GM12878 (cell line): Measurements from ENCODE around the gene SRSF3. TPM values are rescaled to one million over a fixed set of nuclear protein-coding genes. Genes with fewer than 3 reads are reported as not detected.

ENCODE experiments used
- ATAC-seq: fragments of 200-7000 bp; cut with Tn5 transposase; 3 replicates; pipeline ENCODE4 v1.9.1; 2020; ENCODE audit warnings: mild to moderate bottlenecking, moderate library complexity
- BruUV-seq: library from RNA; stranded (reverse); fragments of 400-500 nt; replicated peaks from 2 replicates; lab custom pipeline; 2021; lab: Mats Ljungman, UMichigan
- CTCF ChIA-PET: fragments of 300-600 bp; sonication (Branson Sonifier 250); formaldehyde crosslinking; extraction: SDS; loops from one replicate; lab custom pipeline; 2021; ENCODE audit warnings: inconsistent platforms; lab: Yijun Ruan, JAX
- POLR2A ChIA-PET: fragments of 350-600 bp; formaldehyde crosslinking; extraction: SDS; loops from one replicate; lab custom pipeline; 2021; ENCODE audit warnings: inconsistent platforms; lab: Charles Lee
- RAD21 ChIA-PET: fragments of 300-600 bp; sonication (Branson Sonifier 250); formaldehyde crosslinking; loops from one replicate; lab custom pipeline; 2023; ENCODE audit warnings: antibody characterized with exemption; ENCODE audit not compliant: unreplicated experiment; lab: Charles Lee
- SMC1A ChIA-PET: fragments of 300-600 bp; sonication (Branson Sonifier 250); formaldehyde crosslinking; loops from one replicate; lab custom pipeline; 2023; ENCODE audit not compliant: unreplicated experiment, uncharacterized antibody; lab: Charles Lee
- DNase-seq: peaks from one replicate; pipeline ENCODE4 v3.0.0-alpha.2; 2011; ENCODE audit warnings: low read depth, low spot score
- FAIRE-seq: peaks from 3 replicates; lab custom pipeline; 2011; peaks lifted over from hg19 to GRCh38; lab: Jason Lieb, UNC
- H2AFZ ChIP-seq: 2 replicates; pipeline ENCODE4 v1.6.0; 2011; ENCODE audit warnings: low read depth, low read length, control low read depth; ENCODE audit not compliant: control insufficient read depth
- H3K27ac ChIP-seq: 2 replicates; pipeline ENCODE4 v1.5.1; 2011; ENCODE audit warnings: control low read depth; ENCODE audit not compliant: control insufficient read depth, insufficient read depth
- H3K27me3 ChIP-seq, 2 experiments: replicated peaks in 1 of 2; 2 replicates each; pipeline versions ENCODE4 v1.6.0 to v1.6.1; 2011; ENCODE audit warnings: low read length in 1 of 2; ENCODE audit not compliant: control insufficient read depth in 2 of 2, insufficient read depth in 2 of 2
- H3K36me3 ChIP-seq, 2 experiments: 2 replicates each; pipeline ENCODE4 v1.5.1; 2011; ENCODE audit warnings: low read length in 1 of 2; ENCODE audit not compliant: control insufficient read depth in 2 of 2, insufficient read depth in 2 of 2
- H3K4me1 ChIP-seq: 2 replicates; pipeline ENCODE4 v1.6.1; 2011; ENCODE audit warnings: mild to moderate bottlenecking, low read length, moderate library complexity, mixed read lengths; ENCODE audit not compliant: control insufficient read depth, insufficient read depth
- H3K4me2 ChIP-seq: 2 replicates; pipeline ENCODE4 v1.6.0; 2011; ENCODE audit warnings: control low read depth; ENCODE audit not compliant: control insufficient read depth, insufficient read depth
- H3K4me3 ChIP-seq: fragments of 200-600 bp; sonication (generic); 2 replicates; pipeline ENCODE4 v1.5.1; 2016
- H3K79me2 ChIP-seq: 2 replicates; pipeline ENCODE4 v1.6.0; 2011; ENCODE audit warnings: low read length; ENCODE audit not compliant: control insufficient read depth, insufficient read depth
- H3K9ac ChIP-seq: 2 replicates; pipeline ENCODE4 v1.8.0; 2011; ENCODE audit warnings: low read length, control low read depth, mixed read lengths; ENCODE audit not compliant: control insufficient read depth, insufficient read depth
- H3K9me3 ChIP-seq: replicated peaks from 3 replicates; pipeline ENCODE4 v1.5.1; 2011; ENCODE audit warnings: mild to moderate bottlenecking, low read length; ENCODE audit not compliant: control insufficient read depth, insufficient read depth
- H4K20me1 ChIP-seq: 2 replicates; pipeline ENCODE4 v1.6.0; 2011; ENCODE audit not compliant: control insufficient read depth, insufficient read depth
- BHLHE40 ChIP-seq, 2 experiments: fragments of 450-650 bp in 1 of 2; IDR thresholded peaks; 2 replicates each; pipeline ENCODE4 v1.6.1; 2011 to 2017; ENCODE audit warnings: low read depth in 2 of 2, borderline replicate concordance in 1 of 2, improper control_type of control experiment in 1 of 2, low read length in 1 of 2, mild to moderate bottlenecking in 1 of 2
- CHD2 ChIP-seq: IDR thresholded peaks from 2 replicates; pipeline ENCODE4 v1.6.1; 2011; ENCODE audit warnings: low read depth, low read length, improper control_type of control experiment, borderline replicate concordance
- HDGF ChIP-seq: fragments of 450-650 bp; IDR thresholded peaks from 2 replicates; pipeline ENCODE4 v1.6.1; 2016; ENCODE audit warnings: antibody characterized with exemption
- MTA2 ChIP-seq: fragments of 450-650 bp; IDR thresholded peaks from 2 replicates; pipeline ENCODE4 v1.6.1; 2016; ENCODE audit warnings: low read depth, mild to moderate bottlenecking, moderate library complexity
- RAD51 ChIP-seq: fragments of 450-650 bp; IDR thresholded peaks from 2 replicates; pipeline ENCODE4 v1.6.1; 2016; ENCODE audit warnings: moderate library complexity, mild to moderate bottlenecking, inconsistent platforms
- STAT3 ChIP-seq: IDR thresholded peaks from 2 replicates; pipeline ENCODE4 v1.6.1; 2011; ENCODE audit warnings: low read depth, low read length, improper control_type of control experiment
- SUZ12 ChIP-seq: fragments of 200-600 bp; sonication (generic); IDR thresholded peaks from one replicate; pipeline ENCODE4 v1.6.1; 2018; ENCODE audit warnings: antibody characterized with exemption, mild to moderate bottlenecking; ENCODE audit not compliant: unreplicated experiment
- YBX1 ChIP-seq: fragments of 450-650 bp; IDR thresholded peaks from 2 replicates; pipeline ENCODE4 v1.6.1; 2016; ENCODE audit warnings: antibody characterized with exemption
- ZNF207 ChIP-seq: fragments of 450-650 bp; IDR thresholded peaks from 2 replicates; pipeline ENCODE4 v1.6.1; 2014; ENCODE audit warnings: antibody characterized with exemption, mild to moderate bottlenecking, borderline replicate concordance
- WGBS: methylation state at CpG from one replicate; pipeline ENCODE4 v1.1.6; 2016; ENCODE audit warnings: low lambda C conversion rate; ENCODE audit not compliant: insufficient replicate concordance, insufficient coverage; ENCODE audit errors: missing lambda C conversion rate; 5-methylcytosine and 5-hydroxymethylcytosine counted together
- in situ Hi-C: fragments of 300-500 bp; cut with MboI; formaldehyde crosslinking; loops from 9 replicates; pipeline ENCODE4 v1.14.3; 2018; ENCODE audit warnings: mixed read lengths
- intact Hi-C: fragments of 100-400 bp; cut with micrococcal nuclease; formaldehyde crosslinking; loops from one replicate; pipeline ENCODE4 v1.14.2; 2022; ENCODE audit not compliant: unreplicated experiment
- polyA plus RNA-seq, 11 experiments: library from polyadenylated mRNA; depleted of rRNA in 4 of 11; unstranded in 6 of 11; stranded (reverse) in 5 of 11; fragments of >200 nt; fragmentation: Nextera tagmentation in 4 of 11; fragmentation: Illumina TruSeq in 1 of 11; extraction: Ambion mirVana in 4 of 11; extraction: Trizol in 1 of 11; gene quantifications; 1 replicate in 1 of 11; 2 replicates in 10 of 11; pipeline versions ENCODE4 v1.2.1 to v1.2.3, GENCODE V29; 2011 to 2016; ENCODE audit warnings: inconsistent platforms in 2 of 11, missing spikeins in 2 of 11, low read depth in 1 of 11
- total RNA-seq, 4 experiments: library from RNA; depleted of rRNA in 3 of 4; stranded (reverse); fragments of >200 nt in 3 of 4; fragmentation: Illumina TruSeq in 1 of 4; extraction: Trizol in 1 of 4; gene quantifications; 2 replicates each; pipeline versions ENCODE4 v1.2.1 to v1.2.3, GENCODE V29; 2013 to 2021
- TF ChIP-seq, protein P1 (sequence below): fragments of 450-650 bp; IDR thresholded peaks from 2 replicates; pipeline ENCODE4 v1.6.1; 2017; ENCODE audit warnings: borderline replicate concordance
- TF ChIP-seq, protein P2 (sequence below): fragments of 450-650 bp; formaldehyde crosslinking; IDR thresholded peaks from 2 replicates; pipeline ENCODE4 v1.4.0; 2022; ENCODE audit warnings: mild to moderate bottlenecking, moderate library complexity
- TF ChIP-seq, protein P3 (sequence below): fragments of 450-650 bp; IDR thresholded peaks from 2 replicates; pipeline ENCODE4 v1.6.1; 2016; ENCODE audit warnings: mild to moderate bottlenecking, moderate library complexity, borderline replicate concordance

Gene SRSF3
- total and polyA plus RNA-seq, 10 of the 15 experiments (the other 5 are each of a cell fraction or from before 2014, with no cell fraction given) = 195 to 1,377 (median 493) TPM

DNA sequence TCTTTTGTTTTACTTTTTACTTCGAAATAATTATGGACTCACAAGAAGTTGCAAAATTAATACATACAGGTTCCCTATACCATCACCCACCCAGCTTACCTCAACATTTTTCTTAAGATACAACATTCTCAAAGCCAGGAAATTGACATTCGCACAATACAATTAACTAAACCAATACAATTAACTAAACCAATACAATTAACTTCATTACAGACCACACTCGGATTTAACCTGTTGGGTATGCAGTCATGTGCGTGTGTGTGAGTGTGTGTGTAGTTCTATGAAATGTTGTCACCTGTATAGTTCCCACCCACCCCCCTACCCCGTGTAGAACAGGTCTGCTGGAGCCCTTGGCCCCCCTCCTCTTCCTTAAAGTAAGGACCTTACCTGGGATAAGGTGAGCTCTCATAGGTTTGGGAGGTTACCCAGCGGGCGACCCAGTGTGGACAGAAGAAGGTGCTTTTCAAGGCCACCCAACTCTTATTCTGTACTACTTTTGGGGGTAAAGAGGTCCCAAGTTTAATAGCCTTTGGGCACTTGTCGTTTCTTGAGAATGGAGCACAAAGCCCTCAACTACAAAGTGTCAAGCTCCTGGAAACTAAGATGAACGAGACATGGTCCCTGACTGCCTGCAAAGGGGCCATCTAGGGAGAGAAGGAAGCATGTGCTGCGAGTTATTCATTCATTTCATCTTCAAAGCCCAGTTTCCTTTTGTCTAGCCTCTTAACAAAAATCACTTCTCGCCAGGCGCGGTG is 46.3 kb upstream of the SRSF3 start:
- Histone ChIP-seq H3K4me1 (peaks cover 19% of the 10 kb centered on the region), H3K27ac (no peak overlapping the region), H3K36me3 (no peaks in the 10 kb centered on the region), H3K9ac (no peak overlapping the region), H3K9me3 (no peaks in the 10 kb centered on the region), H3K27me3 (no peaks in the 10 kb centered on the region), H3K79me2 (peaks cover 38% of the 10 kb centered on the region), H2AFZ (peak overlapping the region; percentile 45), H3K4me3 (no peak overlapping the region), H3K4me2 (peak overlapping the region; percentile 53; the same call in 1 of the 2 replicates), H4K20me1 (no peaks in the 10 kb centered on the region)
- no TSS peak for BruUV-seq
- ATAC-seq = no peak
- no peak for FAIRE-seq
- DNase-seq = no peak
- POLR2A ChIA-PET = interaction anchor here (0.5 to 1.8 kb wide), 4 partner anchors 9 to 46 kb away, joined by 3 to 5 read pairs (median 4); no protein-coding TSS in a partner anchor
- in situ Hi-C loops (no loop called here), intact Hi-C loops (loop anchor here (1.0 to 5.0 kb wide), 2 partner anchors 46 to 134 kb away; partner anchors contain the start of gene SRSF3)
- TF ChIP-seq, protein P1, sequence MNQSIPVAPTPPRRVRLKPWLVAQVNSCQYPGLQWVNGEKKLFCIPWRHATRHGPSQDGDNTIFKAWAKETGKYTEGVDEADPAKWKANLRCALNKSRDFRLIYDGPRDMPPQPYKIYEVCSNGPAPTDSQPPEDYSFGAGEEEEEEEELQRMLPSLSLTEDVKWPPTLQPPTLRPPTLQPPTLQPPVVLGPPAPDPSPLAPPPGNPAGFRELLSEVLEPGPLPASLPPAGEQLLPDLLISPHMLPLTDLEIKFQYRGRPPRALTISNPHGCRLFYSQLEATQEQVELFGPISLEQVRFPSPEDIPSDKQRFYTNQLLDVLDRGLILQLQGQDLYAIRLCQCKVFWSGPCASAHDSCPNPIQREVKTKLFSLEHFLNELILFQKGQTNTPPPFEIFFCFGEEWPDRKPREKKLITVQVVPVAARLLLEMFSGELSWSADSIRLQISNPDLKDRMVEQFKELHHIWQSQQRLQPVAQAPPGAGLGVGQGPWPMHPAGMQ = no peak
- TF ChIP-seq MTA2 = no peak
- TF ChIP-seq HDGF = no peak
- TF ChIP-seq BHLHE40 (IDR thresholded peaks at IDR 0.05; ENCODE audit: borderline replicate concordance in 1 of 2, low read depth in 2 of 2, low read length in 1 of 2) = no peak
- no peak for TF ChIP-seq STAT3
- TF ChIP-seq, protein P2, sequence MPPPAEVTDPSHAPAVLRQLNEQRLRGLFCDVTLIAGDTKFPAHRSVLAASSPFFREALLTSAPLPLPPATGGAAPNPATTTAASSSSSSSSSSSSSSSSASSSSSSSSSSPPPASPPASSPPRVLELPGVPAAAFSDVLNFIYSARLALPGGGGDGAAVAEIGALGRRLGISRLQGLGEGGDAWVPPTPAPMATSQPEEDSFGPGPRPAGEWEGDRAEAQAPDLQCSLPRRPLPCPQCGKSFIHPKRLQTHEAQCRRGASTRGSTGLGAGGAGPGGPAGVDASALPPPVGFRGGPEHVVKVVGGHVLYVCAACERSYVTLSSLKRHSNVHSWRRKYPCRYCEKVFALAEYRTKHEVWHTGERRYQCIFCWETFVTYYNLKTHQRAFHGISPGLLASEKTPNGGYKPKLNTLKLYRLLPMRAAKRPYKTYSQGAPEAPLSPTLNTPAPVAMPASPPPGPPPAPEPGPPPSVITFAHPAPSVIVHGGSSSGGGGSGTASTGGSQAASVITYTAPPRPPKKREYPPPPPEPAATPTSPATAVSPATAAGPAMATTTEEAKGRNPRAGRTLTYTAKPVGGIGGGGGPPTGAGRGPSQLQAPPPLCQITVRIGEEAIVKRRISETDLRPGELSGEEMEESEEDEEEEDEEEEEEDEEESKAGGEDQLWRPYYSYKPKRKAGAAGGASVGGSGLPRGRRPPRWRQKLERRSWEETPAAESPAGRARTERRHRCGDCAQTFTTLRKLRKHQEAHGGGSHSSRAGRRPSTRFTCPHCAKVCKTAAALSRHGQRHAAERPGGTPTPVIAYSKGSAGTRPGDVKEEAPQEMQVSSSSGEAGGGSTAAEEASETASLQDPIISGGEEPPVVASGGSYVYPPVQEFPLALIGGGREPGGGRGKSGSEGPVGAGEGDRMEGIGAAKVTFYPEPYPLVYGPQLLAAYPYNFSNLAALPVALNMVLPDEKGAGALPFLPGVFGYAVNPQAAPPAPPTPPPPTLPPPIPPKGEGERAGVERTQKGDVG (CRISPR knock-in tag) = no peak
- TF ChIP-seq RAD51 = no peak
- TF ChIP-seq CHD2 = no peak
- no peak for TF ChIP-seq ZNF207
- TF ChIP-seq SUZ12 = no peak
- TF ChIP-seq, protein P3, sequence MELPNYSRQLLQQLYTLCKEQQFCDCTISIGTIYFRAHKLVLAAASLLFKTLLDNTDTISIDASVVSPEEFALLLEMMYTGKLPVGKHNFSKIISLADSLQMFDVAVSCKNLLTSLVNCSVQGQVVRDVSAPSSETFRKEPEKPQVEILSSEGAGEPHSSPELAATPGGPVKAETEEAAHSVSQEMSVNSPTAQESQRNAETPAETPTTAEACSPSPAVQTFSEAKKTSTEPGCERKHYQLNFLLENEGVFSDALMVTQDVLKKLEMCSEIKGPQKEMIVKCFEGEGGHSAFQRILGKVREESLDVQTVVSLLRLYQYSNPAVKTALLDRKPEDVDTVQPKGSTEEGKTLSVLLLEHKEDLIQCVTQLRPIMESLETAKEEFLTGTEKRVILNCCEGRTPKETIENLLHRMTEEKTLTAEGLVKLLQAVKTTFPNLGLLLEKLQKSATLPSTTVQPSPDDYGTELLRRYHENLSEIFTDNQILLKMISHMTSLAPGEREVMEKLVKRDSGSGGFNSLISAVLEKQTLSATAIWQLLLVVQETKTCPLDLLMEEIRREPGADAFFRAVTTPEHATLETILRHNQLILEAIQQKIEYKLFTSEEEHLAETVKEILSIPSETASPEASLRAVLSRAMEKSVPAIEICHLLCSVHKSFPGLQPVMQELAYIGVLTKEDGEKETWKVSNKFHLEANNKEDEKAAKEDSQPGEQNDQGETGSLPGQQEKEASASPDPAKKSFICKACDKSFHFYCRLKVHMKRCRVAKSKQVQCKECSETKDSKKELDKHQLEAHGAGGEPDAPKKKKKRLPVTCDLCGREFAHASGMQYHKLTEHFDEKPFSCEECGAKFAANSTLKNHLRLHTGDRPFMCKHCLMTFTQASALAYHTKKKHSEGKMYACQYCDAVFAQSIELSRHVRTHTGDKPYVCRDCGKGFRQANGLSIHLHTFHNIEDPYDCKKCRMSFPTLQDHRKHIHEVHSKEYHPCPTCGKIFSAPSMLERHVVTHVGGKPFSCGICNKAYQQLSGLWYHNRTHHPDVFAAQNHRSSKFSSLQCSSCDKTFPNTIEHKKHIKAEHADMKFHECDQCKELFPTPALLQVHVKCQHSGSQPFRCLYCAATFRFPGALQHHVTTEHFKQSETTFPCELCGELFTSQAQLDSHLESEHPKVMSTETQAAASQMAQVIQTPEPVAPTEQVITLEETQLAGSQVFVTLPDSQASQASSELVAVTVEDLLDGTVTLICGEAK = no peak
- TF ChIP-seq YBX1 = no peak
- RAD21 ChIA-PET = interaction anchor here (1.0 kb wide), 2 partner anchors 50 to 63 kb away, joined by 3 to 4 read pairs; no protein-coding TSS in a partner anchor
- 57% methylated on average over 13 of the region's 13 CpGs for WGBS
- CTCF ChIA-PET = interaction anchor here (1.1 kb wide), 1 partner anchor 125 kb away, joined by 4 read pairs; no protein-coding TSS in a partner anchor
- SMC1A ChIA-PET = interaction anchor here (0.9 to 1.5 kb wide), 9 partner anchors 10 to 137 kb away, joined by 3 to 5 read pairs (median 3); no protein-coding TSS in a partner anchor
